Keratinocyte (primary cell): ENCODE results near the gene KIAA1217. TPM values are rescaled to one million over a fixed set of nuclear protein-coding genes. Genes with fewer than 3 reads are reported as not detected.

Experiments used
- DNase-seq: peaks from one replicate; pipeline ENCODE4 v3.0.0-alpha.2; 2011; ENCODE audit warnings: low read depth, missing footprints, low spot score
- FAIRE-seq: peaks from 2 replicates; lab custom pipeline; 2011; peaks lifted over from hg19 to GRCh38; lab: Jason Lieb, UNC
- H2AFZ ChIP-seq: 2 replicates; pipeline ENCODE4 v1.6.0; 2012; ENCODE audit warnings: low read length, control low read depth, inconsistent platforms; ENCODE audit not compliant: control insufficient read depth
- H3K27ac ChIP-seq: 2 replicates; pipeline ENCODE4 v1.5.1; 2011; ENCODE audit warnings: low read length; ENCODE audit not compliant: control insufficient read depth, insufficient read depth
- H3K27me3 ChIP-seq: 3 replicates; pipeline ENCODE4 v1.6.0; 2011; ENCODE audit warnings: low read length; ENCODE audit not compliant: control insufficient read depth, insufficient read depth; ENCODE audit errors: extremely low read depth
- H3K36me3 ChIP-seq, 2 experiments: 2 replicates in 1 of 2; 3 replicates in 1 of 2; pipeline ENCODE4 v1.5.1; 2011; ENCODE audit warnings: low read length in 2 of 2, mild to moderate bottlenecking in 1 of 2; ENCODE audit not compliant: control insufficient read depth in 2 of 2, insufficient read depth in 2 of 2; ENCODE audit errors: extremely low read depth in 1 of 2
- H3K4me1 ChIP-seq: 3 replicates; pipeline ENCODE4 v1.5.1; 2011; ENCODE audit warnings: low read length; ENCODE audit not compliant: control insufficient read depth, insufficient read depth; ENCODE audit errors: extremely low read depth
- H3K4me2 ChIP-seq: 3 replicates; pipeline ENCODE4 v1.6.0; 2011; ENCODE audit warnings: low read depth, low read length; ENCODE audit not compliant: control insufficient read depth, insufficient read depth; ENCODE audit errors: extremely low read depth
- H3K4me3 ChIP-seq, 3 experiments: fragments of 200-600 bp in 1 of 3; sonication (generic) in 1 of 3; 2 replicates in 2 of 3; 3 replicates in 1 of 3; pipeline ENCODE4 v1.5.1; 2011 to 2016; ENCODE audit warnings: low read length in 3 of 3, mild to moderate bottlenecking in 3 of 3, control low read depth in 2 of 3, inconsistent platforms in 1 of 3, low read depth in 1 of 3, mixed read lengths in 1 of 3, mixed run types in 1 of 3, moderate library complexity in 1 of 3; ENCODE audit not compliant: control insufficient read depth in 2 of 3, insufficient read depth in 2 of 3; ENCODE audit errors: extremely low read depth in 1 of 3
- H3K79me2 ChIP-seq: 2 replicates; pipeline ENCODE4 v1.6.0; 2012; ENCODE audit warnings: low read length; ENCODE audit not compliant: control insufficient read depth, insufficient read depth
- H3K9ac ChIP-seq: 3 replicates; pipeline ENCODE4 v1.6.0; 2011; ENCODE audit warnings: low read length; ENCODE audit not compliant: control insufficient read depth, insufficient read depth; ENCODE audit errors: extremely low read depth
- H3K9me1 ChIP-seq: 3 replicates; pipeline ENCODE4 v1.6.0; 2011; ENCODE audit warnings: low read length; ENCODE audit not compliant: control insufficient read depth, insufficient read depth; ENCODE audit errors: extremely low read depth
- H3K9me3 ChIP-seq: 2 replicates; pipeline ENCODE4 v1.5.1; 2012; ENCODE audit warnings: low read depth, low read length; ENCODE audit not compliant: control insufficient read depth
- H4K20me1 ChIP-seq: 3 replicates; pipeline ENCODE4 v1.6.0; 2011; ENCODE audit warnings: low read length; ENCODE audit not compliant: control insufficient read depth, insufficient read depth; ENCODE audit errors: extremely low read depth
- CTCF ChIP-seq, 3 experiments: IDR thresholded peaks in 1 of 3; conservative IDR thresholded peaks in 1 of 3; optimal IDR thresholded peaks in 1 of 3; 2 replicates in 2 of 3; 3 replicates in 1 of 3; pipeline versions ENCODE3 to v1.5.1; 2011; ENCODE audit warnings: low read length in 3 of 3, mild to moderate bottlenecking in 3 of 3, moderate library complexity in 2 of 3, control low read depth in 1 of 3, inconsistent platforms in 1 of 3; ENCODE audit not compliant: insufficient read depth in 2 of 3; ENCODE audit errors: extremely low read depth in 1 of 3
- EZH2 ChIP-seq: IDR thresholded peaks from one replicate; pipeline ENCODE4 v1.6.1; 2012; ENCODE audit warnings: inconsistent platforms, mild to moderate bottlenecking, low read length, moderate library complexity
- dilution Hi-C: fragments of 300-500 bp; cut with MboI; formaldehyde crosslinking; loops from one replicate; pipeline ENCODE4 v1.7.0; 2020; ENCODE audit warnings: low sequenced_read_pairs; ENCODE audit not compliant: extremely low pct_ligation_motif_present
- polyA plus RNA-seq, 5 experiments: library from polyadenylated mRNA; depleted of rRNA in 3 of 5; stranded (reverse) in 3 of 5; stranded (forward) in 1 of 5; unstranded in 1 of 5; fragments of >200 nt; gene quantifications; 1 replicate in 1 of 5; 2 replicates in 3 of 5; 3 replicates in 1 of 5; pipeline versions ENCODE4 v1.2.1 to v1.2.3, GENCODE V29; 2011 to 2012; ENCODE audit warnings: missing spikeins in 2 of 5, low read depth in 1 of 5, low replicate concordance in 1 of 5

The KIAA1217 gene
- polyA plus RNA-seq, 1 donor (not counting 4 experiments of a cell fraction or from before 2014, with no cell fraction given), result 10.4 TPM

GRCh38 chr10:24518981-24519597 is 310.2 kb downstream of the KIAA1217 start:
- Histone ChIP-seq H3K9ac (no peak overlapping the region), H3K9me3 (no peaks in the 10 kb centered on the region), H3K79me2 (no peaks in the 10 kb centered on the region), H2AFZ (no peak overlapping the region), H3K36me3 (peaks cover 11 to 16% of the 10 kb centered on the region in 2 experiments), H3K9me1 (no peaks in the 10 kb centered on the region), H4K20me1 (no peaks in the 10 kb centered on the region), H3K4me1 (no peaks in the 10 kb centered on the region), H3K4me2 (no peak overlapping the region), H3K4me3 (no peak overlapping the region), H3K27me3 (no peaks in the 10 kb centered on the region), H3K27ac (no peak overlapping the region)
- DNase-seq (no peak), FAIRE-seq (peak; percentile 80)
- no peak for TF ChIP-seq EZH2
- TF ChIP-seq CTCF (optimal IDR thresholded peaks at IDR 0.05 in 1 of 3, IDR thresholded peaks at IDR 0.05 in 1 of 3, conservative IDR thresholded peaks at IDR 0.05 in 1 of 3; ENCODE audit: extremely low read depth in 1 of 3, insufficient read depth in 2 of 3, low read length in 3 of 3), result peak; percentile 62 to 81 (median 69)
- dilution Hi-C loops, result no loop called here

- DNase-seq (no peak), FAIRE-seq (no peak)
- H3K9me3 ChIP-seq, result no peaks in the 10 kb centered on the region
- no peak overlapping the region for H3K4me2 ChIP-seq
- no peaks in the 10 kb centered on the region for H3K9me1 ChIP-seq
- H3K4me3 ChIP-seq, result no peak overlapping the region
- no peaks in the 10 kb centered on the region for H3K27me3 ChIP-seq
- no peaks in the 10 kb centered on the region for H3K79me2 ChIP-seq
- no peak overlapping the region for H3K9ac ChIP-seq
- H3K36me3 ChIP-seq, result peaks cover 15 to 17% of the 10 kb centered on the region in 2 experiments
- H3K4me1 ChIP-seq, result no peaks in the 10 kb centered on the region
- TF ChIP-seq CTCF (optimal IDR thresholded peaks at IDR 0.05 in 1 of 3, IDR thresholded peaks at IDR 0.05 in 1 of 3, conservative IDR thresholded peaks at IDR 0.05 in 1 of 3; ENCODE audit: extremely low read depth in 1 of 3, insufficient read depth in 2 of 3, low read length in 3 of 3) (no peak), EZH2 (no peak)
- H2AFZ ChIP-seq, result no peak overlapping the region
- dilution Hi-C loops, result no loop called here
- H3K27ac ChIP-seq, result no peak overlapping the region
- H4K20me1 ChIP-seq, result no peaks in the 10 kb centered on the region
Measured at GRCh38 chr10:24519950-24520349, 311.0 kb downstream of the KIAA1217 start.
